CD4-positive, alpha-beta T cell treated with Interleukin-17A for 4 hours (primary cell): ENCODE measurements around the gene NET1.
A peak's percentile ranks its signal among the peaks of the same experiment; 100 is the strongest.

Experiments
- DNase-seq: peaks from one replicate; pipeline ENCODE4 v3.0.0-alpha.2; 2020; ENCODE audit warnings: mixed read lengths

Gene NET1

DNA sequence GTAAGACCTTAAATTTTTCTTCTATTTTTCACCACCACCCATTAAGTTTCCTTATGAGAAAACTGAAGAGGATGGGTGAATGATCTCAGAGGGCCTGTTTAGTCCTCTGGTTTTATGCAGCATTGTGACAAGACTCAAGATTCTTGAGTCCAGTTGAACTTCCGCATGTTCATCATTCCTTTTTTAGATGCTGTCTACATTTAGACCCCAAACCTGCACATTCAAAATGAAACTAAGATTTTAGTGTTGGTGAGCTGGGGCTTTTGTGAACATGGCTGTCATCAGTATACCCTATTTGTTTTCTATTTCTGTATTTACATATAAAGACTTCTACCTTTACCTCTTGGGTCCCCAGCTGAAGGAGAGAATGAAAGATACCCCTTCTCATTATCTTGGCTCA is 31.1 kb downstream of the NET1 start:
- DNase-seq: no peak

DNA sequence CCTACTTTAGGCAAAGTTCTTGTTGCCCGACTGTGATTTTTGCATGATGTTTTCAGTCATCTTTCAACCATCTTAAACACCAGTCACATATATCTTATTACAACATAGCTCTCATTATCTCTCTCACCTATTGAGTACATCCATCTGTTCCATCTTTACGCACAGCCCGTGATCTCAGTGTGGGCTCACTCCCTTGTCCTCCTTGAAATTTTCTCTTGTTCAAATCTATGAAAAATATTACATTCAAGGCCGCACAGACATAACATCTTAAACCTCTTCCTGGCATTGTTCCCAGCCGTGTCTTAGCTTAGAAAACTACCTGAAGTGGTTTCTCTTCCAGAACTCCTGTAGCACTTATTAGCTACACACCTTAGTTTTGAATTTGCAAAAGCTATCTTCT is 32.6 kb downstream of the NET1 start:
- no peak for DNase-seq

DNA sequence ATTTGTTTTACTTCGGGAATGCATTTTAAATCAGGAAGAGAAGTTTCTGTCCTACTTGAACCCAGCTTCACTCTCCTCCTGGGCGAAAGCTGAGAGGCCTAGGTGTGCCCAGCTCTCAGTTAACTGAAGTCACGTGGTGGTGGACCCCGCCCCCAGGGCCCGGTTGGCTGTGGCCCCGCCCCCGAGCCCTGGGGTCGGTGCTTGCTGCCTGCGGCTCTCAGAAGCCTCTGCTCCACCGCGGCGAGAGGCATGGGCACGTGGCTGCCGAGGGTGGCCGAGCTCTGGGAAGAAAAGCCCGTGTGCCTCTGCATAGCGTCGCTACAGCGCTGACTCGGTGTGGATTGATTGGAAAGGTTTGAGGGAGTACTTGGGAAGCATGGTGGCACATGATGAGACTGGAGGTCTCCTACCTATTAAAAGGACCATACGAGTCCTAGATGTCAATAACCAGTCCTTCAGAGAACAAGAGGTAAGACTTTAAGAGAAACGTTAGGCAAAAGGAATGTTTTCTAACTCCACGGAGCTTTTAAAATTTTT is 34.1 kb downstream of the NET1 start:
- DNase-seq: peak; percentile 90

DNA sequence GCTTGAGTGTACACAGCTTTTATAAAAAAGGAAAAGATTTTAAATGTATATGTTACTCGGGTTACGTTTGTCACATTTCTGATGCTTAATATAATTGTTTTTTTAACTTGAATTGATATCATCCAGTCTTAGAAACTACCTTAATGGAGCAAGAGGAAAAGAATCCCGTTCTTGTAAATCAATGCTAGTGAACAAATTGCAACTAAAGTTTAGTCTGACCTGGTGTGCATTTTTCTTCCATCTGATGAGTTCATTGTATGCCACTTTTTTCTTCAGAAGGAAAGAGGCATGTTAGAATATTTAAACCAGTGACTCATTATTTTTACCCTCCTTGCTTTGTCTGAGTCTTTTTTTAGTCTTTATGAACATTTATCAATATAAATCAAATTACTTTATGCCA is 34.7 kb downstream of the NET1 start:
- DNase-seq: no peak

DNA sequence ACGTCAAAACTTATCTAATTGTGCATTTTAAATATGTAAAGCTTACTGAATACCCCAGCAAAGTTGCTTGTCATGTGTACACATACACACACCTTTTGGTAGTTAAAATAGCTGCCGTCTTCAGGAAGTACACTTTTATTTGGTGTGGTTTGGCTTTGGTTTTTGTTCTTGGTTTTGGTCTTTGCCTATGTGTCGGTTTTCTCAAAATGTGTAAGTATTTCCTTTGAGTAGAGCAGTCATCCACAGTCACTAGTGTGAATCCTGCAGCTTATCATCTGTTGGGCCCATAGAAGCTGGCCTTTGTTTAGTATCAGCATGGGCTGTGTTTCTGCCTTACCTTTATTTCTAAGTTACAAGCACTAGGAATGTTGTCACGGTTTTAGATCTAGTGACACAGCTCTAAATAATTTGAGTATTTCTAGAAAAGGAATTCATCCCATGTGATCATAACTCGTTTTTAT is 35.3 kb downstream of the NET1 start:
- peak; percentile 23 for DNase-seq

DNA sequence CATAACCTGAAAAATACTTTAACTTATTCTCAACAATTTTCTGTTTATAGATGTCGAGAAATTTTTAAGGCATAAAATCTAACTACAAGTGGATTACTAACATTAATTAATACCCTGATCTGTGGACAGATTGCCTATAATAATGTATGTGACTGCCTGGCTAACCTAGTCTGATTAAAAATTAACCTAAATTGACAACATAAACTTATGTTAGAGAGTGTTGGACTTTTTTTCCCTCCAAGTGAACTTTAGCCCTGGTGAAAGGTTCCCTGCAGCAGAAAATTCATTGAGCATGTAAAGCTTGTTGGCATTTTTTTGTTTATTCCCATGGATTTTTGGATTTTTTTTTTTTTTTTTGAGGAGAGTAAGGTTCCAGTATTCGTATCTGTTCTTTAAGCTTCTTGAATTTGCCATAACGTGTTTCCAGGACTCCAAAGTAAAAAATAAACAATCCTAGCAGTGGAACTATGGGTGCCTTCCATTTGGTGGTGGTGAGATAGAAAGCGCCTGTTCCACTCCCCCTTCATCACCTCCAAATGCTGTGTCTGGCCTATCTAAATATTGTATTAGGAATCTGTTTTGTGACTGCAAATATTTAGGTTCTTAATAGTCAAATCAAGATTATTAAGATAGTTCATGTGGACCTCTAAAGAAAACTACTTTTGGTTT is 36.1 kb downstream of the NET1 start:
- DNase-seq: no peak

DNA sequence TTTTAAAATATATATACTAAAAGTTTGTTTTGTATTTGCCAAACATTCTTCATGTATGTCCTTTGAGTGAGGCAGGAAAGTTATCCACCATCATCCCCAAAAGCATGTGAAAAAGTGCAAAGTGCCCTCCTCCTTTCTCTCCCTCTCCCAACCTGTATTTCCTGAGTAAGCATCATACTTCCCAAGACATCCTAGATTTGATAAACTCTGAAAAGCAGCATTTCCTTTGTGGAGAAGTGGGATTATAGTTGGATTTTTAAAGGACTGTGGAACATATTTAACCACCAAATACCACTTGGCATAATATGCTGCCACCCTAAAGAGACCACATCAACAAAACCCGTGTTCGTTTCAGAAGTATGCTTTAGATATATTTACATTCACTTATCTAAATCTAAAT is 36.9 kb downstream of the NET1 start:
- no peak for DNase-seq

DNA sequence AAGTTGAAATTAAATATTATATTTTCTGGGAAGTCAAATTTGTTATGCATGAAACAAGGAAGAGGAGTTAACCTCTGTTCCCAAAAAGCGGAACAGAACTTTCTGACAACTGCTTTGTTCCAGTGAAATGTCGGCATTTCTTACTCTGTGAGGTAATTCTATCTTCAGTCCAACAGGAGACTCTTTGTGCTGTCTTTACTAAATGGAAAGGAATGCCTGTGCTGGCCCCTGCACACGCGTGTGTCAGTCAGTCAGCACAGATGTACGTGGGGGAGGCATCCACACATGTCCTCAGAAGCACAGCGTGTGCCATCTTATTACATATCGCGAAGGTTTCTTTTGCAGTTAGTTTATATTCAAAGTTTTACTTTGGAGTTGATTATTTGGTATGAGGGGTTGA is 37.5 kb downstream of the NET1 start:
- no peak for DNase-seq

DNA sequence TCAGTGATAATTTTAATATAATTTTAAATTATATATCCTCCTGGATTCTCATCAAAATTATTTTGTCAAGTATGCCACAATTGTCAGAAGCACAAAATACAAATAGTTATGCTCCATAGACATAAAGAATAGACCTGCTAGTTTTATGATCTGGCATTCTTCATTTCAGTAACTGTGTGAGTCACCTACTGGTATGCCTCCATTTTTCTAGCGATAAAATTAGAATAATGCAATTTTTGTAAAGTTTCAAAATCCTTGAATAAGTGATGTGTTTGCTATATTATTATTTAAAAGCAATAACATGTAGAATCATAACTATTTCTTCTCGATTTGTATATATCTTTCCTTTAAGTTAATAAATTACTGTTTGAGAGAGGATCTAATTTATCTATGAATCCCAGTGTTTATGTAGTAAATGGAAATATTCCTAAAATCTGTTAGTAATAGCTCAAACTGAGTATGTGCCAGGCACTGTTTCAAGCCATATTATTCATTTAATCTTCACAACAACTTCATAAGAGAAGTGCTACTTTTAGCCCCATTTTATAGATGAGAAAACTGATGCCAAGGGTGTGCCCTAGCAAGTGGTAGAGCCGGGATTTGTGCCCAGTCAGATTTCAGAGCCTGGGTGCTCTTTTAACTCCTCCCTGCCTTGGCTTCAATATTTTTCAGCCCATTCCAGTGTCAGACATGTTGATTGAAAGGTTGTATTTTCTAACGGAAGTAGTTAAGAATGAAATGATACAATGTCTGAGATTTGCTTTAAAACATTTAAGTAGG is 38.4 kb downstream of the NET1 start:
- DNase-seq: no peak

DNA sequence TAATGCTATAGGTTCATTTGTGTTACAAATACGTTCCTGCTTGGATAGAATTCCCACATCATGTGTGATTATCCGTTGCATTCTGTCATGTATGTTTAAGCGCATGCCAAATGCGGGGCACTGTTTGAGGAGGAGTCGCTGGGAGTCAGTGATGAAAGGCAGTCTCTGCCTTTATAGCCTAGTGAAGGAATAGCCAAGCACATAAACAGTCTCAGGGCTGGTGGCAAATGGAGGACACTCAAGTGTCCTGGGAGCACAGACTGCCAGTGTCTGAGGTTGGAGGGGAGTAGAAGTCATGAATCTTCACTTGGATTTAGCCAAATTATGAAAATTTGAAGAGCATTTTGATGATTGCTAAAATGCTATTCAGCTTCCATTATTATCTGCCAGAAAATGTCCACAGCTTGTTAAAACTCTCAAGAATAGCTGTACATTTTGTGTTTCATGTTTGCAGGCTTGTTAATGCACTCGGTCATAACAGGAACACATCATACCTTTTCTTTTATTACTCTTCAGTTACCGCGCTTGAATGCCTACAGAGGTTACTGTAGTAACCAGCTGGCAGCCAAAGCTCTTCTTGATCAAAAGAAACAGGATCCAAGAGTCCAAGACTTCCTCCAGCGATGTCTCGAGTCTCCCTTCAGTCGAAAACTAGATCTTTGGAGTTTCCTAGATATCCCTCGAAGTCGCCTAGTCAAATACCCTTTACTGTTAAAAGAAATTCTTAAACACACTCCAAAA is 41.6 kb downstream of the NET1 start:
- DNase-seq: no peak

DNA sequence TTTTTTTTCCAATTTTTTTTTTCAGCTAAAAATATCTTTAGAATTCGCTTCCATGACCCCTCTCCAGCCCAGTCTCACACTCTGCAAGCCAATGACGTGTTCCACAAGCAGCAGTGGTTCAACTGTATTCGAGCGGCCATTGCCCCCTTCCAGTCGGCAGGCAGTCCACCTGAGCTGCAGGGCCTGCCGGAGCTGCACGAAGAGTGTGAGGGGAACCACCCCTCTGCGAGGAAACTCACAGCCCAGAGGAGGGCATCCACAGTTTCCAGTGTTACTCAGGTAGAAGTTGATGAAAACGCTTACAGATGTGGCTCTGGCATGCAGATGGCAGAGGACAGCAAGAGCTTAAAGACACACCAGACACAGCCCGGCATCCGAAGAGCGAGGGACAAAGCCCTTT is 44.2 kb downstream of the NET1 start:
- DNase-seq: no peak

DNA sequence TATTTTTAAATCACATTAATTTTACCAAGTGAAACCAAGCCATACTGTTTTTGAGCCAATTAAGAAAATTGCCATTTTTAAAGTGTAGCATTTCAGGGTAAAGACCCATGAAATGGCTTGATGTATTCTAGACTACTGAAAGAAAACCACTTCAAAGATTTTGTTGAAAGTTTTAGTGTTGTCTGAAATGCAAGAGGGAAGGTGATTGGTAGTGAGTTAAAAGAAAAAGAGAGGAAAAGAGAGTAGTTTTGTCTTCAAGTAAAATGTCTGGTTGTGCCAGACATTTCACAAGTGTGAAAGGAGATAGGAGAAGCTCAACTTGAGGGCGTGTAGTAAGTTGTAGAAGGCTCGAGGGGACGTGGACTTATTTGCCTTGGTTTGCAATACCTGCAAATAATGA is 45.4 kb downstream of the NET1 start:
- DNase-seq: no peak

DNA sequence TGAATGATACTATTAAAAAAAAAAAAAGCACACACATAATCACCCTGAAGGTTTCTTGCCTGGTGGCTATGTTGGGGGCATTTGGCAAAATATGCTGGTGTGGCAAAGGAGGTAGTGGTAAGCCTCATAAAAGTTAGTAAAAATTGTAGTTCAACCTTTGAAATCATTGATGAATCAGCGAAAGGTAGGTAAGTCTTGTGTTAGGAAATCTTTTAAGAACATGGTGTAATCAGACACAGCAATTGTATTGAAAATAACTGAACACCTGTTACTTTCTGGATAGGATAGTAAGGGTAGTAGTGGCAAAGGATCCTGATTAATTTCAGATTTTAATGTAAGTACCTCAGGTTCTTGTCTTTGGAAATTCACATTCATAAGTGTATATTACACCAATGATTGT is 46.1 kb downstream of the NET1 start:
- DNase-seq: no peak

DNA sequence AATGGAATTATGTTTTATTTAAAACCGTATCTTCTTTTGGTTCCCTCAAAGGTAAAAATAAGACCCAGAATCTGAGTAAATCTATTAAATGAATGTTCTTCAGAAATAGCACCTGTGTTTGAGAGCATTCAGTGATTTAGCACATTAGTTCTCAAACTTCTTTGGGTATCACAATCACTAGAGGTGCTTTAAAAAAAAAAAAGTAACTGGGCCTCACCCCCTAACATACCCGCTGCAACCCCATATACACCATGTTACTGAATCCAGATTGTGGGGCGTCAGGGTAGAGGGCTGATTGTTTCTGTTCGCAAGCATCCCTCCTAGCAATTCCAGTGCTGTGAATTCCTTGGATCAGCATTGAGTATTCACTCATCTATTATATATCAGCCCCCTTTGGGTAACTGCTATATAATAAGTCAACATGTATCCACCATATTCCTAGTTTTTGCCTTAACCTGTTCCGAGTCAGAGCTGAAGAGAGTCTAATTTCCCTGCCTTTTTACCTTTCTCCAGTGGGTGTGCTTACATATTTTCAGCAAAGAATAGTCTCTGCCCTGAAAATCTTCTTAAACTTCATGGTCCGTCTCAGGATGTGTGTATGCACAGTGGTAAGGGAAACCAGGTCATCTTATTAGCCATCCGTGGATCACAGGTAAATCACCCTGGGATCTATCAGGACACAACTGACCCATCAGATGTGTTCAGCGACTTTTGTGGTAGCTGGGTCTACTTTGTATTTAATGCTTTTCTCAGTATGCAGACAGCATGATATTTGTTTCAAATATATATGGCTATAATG is 46.8 kb downstream of the NET1 start:
- no peak for DNase-seq

DNA sequence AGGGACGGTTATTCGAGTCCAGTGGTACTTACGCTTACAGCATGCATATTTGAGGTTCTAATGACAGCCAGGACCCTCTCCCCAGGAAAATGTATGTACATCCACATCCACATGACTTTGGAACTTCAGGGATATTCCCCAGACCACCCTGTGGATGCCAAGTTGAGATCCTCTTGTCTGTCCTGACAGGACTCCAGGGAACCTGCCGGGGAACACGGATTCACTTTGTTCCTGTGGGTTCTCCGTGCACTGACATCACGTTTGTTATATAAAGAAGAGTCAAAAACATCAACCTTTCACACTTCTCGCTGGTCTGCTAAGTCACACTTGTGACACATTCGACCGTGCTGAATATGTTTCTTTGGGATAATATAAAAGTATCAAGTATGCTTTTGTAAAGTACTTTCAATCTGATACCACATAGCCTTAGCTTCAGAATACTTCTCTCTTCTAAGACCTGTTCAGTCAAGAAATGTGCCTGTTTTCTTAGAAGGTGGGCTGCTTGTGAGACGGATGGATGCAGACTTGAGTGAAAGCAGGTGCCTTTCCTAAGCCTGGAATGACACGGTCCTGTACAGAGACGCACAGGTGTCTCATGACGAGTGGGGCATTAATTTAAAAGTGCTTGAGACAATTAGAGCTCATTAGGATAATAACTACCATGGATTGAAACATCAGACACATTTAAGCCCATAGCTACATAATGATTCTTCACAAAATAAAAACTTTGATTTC is 48.3 kb downstream of the NET1 start:
- DNase-seq: no peak

DNA sequence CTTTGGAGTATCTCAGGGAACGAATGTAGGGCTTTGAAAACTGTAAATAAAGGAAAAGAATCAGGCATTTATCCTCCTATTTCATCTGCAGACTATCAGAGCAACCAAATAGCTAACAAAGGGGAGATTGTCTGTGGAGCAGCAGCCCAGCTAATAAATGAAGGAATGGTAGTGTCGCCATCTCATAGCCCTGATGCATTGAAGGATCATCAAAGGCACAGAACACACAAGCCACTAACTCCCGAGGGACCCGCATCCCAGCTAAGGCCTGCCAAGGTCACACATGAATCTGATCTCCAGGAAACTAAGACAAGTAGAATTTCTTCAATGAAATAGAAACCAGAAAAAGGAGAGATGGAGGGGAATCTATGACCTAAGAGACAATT is 48.8 kb downstream of the NET1 start:
- no peak for DNase-seq

DNA sequence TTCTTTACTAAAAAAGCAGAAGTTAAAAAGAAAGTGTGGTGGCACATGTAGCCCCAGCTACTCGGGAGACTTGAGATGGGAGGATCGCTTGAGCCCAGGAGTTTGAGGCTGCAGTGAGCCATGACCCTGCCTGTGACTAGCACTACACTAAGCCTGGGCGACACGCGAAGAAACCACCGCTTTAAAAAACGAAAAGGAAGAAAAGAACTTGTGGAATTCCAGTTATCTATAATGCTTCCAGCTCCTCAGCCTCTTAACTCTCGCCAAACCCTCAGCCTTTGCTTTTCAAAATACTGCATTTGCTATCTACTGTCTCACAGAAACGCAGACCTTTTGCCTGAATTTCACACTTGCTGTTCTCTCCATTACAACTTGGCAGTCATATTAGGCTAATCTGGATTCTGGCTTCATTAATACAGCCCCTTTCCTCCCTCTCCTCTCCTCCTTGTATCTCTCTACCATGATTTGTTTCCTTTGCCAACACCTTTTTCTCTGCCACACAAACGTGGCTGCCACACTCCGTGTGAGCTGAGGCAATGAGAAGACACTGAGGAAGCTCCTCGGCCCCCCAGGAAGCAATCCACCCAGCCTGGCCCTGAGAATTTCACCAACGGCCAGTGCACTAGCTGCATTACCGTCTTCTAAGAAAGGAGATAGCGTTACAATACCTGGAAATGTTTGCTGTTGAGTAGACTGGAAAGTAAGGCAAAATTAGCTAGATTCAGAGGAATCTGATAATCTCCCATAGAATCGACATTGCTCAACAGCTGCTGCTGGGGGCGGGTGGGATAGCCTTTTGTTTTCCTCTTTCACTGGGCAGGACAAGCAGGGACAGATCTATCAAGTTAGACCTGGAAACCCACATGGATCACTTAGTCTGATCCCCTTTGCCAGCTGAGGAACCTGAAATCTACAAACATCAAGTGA is 49.8 kb downstream of the NET1 start:
- no peak for DNase-seq

DNA sequence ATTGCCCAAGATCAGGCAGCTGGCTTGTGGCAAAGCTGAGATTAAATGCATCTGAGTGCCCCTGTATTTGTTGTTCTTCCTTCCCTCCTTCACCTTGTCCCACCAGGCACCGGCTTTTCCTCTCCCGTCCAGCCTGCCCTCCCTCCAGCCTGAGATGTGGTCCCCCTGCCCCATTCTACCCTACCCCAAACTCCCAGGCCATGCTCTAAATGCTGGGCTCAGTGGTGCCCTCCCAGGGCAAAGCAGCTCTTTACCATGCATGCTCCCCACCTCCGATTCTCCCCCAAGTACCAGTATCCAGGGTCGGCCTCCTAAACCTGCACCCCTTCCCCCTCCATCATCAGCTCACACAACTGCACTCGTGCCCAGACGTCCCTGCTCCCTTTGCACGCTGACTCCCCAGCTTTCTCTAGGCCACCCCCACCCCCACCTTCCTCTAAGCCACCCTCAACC is 50.5 kb downstream of the NET1 start:
- no peak for DNase-seq

DNA sequence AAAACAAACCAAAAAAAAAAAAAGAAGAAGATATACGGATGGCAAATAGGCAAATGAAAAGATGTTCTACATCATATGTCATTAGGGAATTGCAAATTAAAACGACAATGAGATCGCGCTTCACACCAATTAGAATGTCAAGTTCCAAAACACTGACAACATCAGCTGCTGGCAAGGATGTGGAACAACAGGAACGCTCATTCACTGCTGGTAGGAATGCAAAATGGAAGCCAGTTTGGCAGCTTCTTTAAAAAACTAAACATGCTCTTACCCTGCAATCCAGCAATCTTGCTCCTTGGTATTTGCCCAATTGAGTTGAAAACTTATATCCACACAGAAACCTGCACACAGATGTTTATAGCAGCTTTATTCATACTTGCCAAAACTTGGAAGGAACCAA is 52.2 kb downstream of the NET1 start:
- no peak for DNase-seq

DNA sequence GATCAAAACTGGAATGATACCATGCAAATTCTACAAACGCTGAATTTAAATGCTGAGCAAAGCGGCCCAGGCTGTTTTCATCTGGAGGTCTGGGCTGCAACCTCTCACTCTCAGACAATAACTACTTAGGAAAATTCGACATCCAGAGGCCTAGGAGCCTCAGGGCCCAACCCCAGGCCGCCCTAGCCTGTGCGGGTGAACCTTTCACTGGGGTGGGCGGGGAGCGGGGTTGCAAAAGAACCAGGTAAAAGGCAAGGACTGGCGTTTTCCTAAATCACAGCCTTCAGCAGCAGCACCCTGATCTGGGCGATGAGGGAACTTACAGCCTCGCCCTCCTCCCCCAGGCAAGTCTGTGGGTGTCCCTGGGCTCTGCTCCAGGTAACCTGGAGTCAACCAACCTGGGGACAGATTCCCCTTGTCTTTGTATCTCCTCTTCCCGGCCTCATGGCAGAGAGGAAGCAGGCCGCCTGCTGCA is 53.7 kb downstream of the NET1 start:
- no peak for DNase-seq
